Naive thymus-derived CD4-positive, alpha-beta T cell (primary cell): ENCODE results near the gene TFPI. TPM values are rescaled to one million over a fixed set of nuclear protein-coding genes. Genes with fewer than 3 reads are reported as not detected.
"Not testable (repeated sequence)": the region's sequence is repeated elsewhere in the genome, so short reads cannot be mapped to it uniquely, and the experiment has no call there.

ENCODE experiments used
- ATAC-seq: fragments of 150-1000 bp; cut with Tn5 transposase; 2 replicates; pipeline ENCODE4 v1.10.0; 2021; ENCODE audit warnings: mild to moderate bottlenecking, moderate library complexity
- CTCF ChIA-PET: fragments of 350-600 bp; sonication (Branson Sonifier 250); formaldehyde crosslinking; loops from one replicate; lab custom pipeline; 2021; ENCODE audit warnings: antibody characterized with exemption; lab: Charles Lee
- POLR2A ChIA-PET: fragments of 350-600 bp; sonication (Branson Sonifier 250); formaldehyde crosslinking; loops from one replicate; lab custom pipeline; 2021; ENCODE audit warnings: antibody characterized with exemption, inconsistent platforms; lab: Charles Lee
- DNase-seq, 9 donors: peaks; one replicate each; pipeline versions ENCODE4 v3.0.0 to v3.0.0-alpha.2; 2020 to 2022; ENCODE audit warnings: mixed read lengths in 1 of 9
- H3K27ac ChIP-seq: one replicate; pipeline ENCODE4 v1.7.0; 2013; ENCODE audit warnings: mild to moderate bottlenecking, low read depth, low read length, moderate library complexity
- H3K27me3 ChIP-seq, 2 donors: one replicate each; pipeline ENCODE4 v1.7.0; 2013; ENCODE audit warnings: low read length in 2 of 2, mild to moderate bottlenecking in 2 of 2, moderate library complexity in 2 of 2; ENCODE audit not compliant: control insufficient read depth in 2 of 2, insufficient read depth in 2 of 2
- H3K36me3 ChIP-seq, 3 experiments: 1 replicate in 2 of 3; 2 replicates in 1 of 3; pipeline ENCODE4 v1.7.0; 2013; ENCODE audit warnings: low read length in 3 of 3, mild to moderate bottlenecking in 3 of 3, moderate library complexity in 1 of 3; ENCODE audit not compliant: insufficient read depth in 3 of 3, control insufficient read depth in 2 of 3
- H3K4me1 ChIP-seq, 2 donors: one replicate each; pipeline ENCODE4 v1.7.0; 2013; ENCODE audit warnings: low read length in 2 of 2, mild to moderate bottlenecking in 2 of 2, moderate library complexity in 1 of 2; ENCODE audit not compliant: control insufficient read depth in 2 of 2, insufficient read depth in 2 of 2
- H3K4me3 ChIP-seq: 2 replicates; pipeline ENCODE4 v1.7.0; 2013; ENCODE audit warnings: mild to moderate bottlenecking, low read length
- H3K9me3 ChIP-seq, 3 experiments: 1 replicate in 2 of 3; 2 replicates in 1 of 3; pipeline ENCODE4 v1.7.0; 2013; ENCODE audit warnings: low read length in 3 of 3; ENCODE audit not compliant: control insufficient read depth in 2 of 3
- H3K27ac Mint-ChIP-seq, 9 donors: one replicate each; pipeline ENCODE4 v1.8.0; 2020 to 2022; ENCODE audit warnings: mixed read lengths in 9 of 9, mild to moderate bottlenecking in 8 of 9, moderate library complexity in 5 of 9, inconsistent platforms in 2 of 9
- H3K27me3 Mint-ChIP-seq, 5 donors: one replicate each; pipeline ENCODE4 v1.8.0; 2021 to 2022; ENCODE audit warnings: mixed read lengths in 5 of 5, mild to moderate bottlenecking in 1 of 5
- H3K36me3 Mint-ChIP-seq, 5 donors: one replicate each; pipeline ENCODE4 v1.8.0; 2020 to 2022; ENCODE audit warnings: mixed read lengths in 5 of 5, mild to moderate bottlenecking in 3 of 5, inconsistent platforms in 1 of 5
- H3K4me1 Mint-ChIP-seq, 7 donors: one replicate each; pipeline ENCODE4 v1.8.0; 2020 to 2022; ENCODE audit warnings: mixed read lengths in 7 of 7, mild to moderate bottlenecking in 3 of 7, inconsistent platforms in 1 of 7
- H3K4me3 Mint-ChIP-seq, 10 donors: one replicate each; pipeline ENCODE4 v1.8.0; 2020 to 2022; ENCODE audit warnings: mild to moderate bottlenecking in 10 of 10, mixed read lengths in 10 of 10, moderate library complexity in 6 of 10, inconsistent platforms in 2 of 10
- H3K9me3 Mint-ChIP-seq, 11 donors: one replicate each; pipeline ENCODE4 v1.8.0; 2020 to 2022; ENCODE audit warnings: mixed read lengths in 11 of 11, mild to moderate bottlenecking in 4 of 11, inconsistent platforms in 1 of 11, moderate library complexity in 1 of 11
- intact Hi-C, 2 donors: fragments of 100-400 bp; cut with micrococcal nuclease; formaldehyde crosslinking; loops; one replicate each; pipeline ENCODE4 v1.15.1; 2023
- polyA plus RNA-seq, 2 donors: library from polyadenylated mRNA; unstranded; fragments of 300-500 nt; fragmentation: Illumina TruSeq; gene quantifications; one replicate each; pipeline ENCODE4 v1.2.3, GENCODE V29; 2021
- total RNA-seq, 6 experiments: library from RNA in 5 of 6; stranded (reverse) in 5 of 6; gene quantifications; 1 replicate in 5 of 6; 2 replicates in 1 of 6; pipeline ENCODE4 v1.2.3 and lab custom pipeline; 2021 to 2026

The TFPI gene
- total and polyA plus RNA-seq, 7 experiments from 2014 or later = 0.15 to 1.2 (median 0.56) TPM; not detected in 4

DNA sequence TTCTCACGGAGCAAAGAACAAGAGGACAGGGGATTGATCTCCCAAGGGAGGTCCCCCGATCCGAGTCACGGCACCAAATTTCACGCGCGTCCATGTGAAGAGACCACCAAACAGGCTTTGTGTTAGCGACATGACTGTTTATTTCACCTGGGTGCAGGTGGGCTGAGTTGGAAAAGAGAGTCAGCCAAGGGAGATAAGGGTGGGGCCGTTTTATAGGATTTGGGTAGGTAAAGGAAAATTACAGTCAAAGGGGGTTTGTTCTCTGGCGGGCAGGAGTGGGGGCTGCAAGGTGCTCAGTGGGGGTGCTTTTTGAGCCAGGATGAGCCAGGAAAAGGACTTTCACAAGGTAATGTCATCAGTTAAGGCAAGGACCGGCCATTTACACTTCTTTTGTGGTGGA lies 11.4 kb upstream of the TFPI start:
- H3K4me3 ChIP-seq, H3K27me3 Mint-ChIP-seq: not testable (repeated sequence)

DNA sequence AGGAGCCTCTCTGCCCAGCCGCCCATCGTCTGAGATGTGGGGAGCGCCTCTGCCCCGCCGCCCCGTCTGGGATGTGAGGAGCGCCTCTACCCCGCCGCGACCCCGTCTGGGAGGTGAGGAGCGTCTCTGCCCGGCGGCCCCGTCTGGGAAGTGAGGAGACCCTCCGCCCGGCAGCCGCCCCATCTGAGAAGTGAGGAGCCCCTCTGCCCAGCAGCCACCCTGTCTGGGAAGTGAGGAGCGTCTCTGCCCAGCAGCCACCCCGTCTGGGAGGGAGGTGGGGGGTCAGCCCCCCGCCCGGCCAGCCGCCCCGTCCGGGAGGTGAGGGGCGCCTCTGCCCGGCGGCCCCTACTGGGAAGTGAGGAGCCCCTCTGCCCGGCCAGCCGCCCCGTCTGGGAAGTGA lies 2.3 kb upstream of the TFPI start:
- H3K4me3 Mint-ChIP-seq, H3K4me3 ChIP-seq, POLR2A ChIA-PET, ATAC-seq, H3K9me3 Mint-ChIP-seq, H3K4me1 ChIP-seq, H3K36me3 Mint-ChIP-seq, H3K27ac ChIP-seq, H3K27me3 ChIP-seq, H3K27ac Mint-ChIP-seq, H3K9me3 ChIP-seq, DNase-seq, intact Hi-C loops, H3K36me3 ChIP-seq, CTCF ChIA-PET: not testable (repeated sequence)
- H3K4me1 Mint-ChIP-seq = peaks cover 0 to 15% (median 7%) of the 10 kb centered on the region in 7 donors
- H3K27me3 Mint-ChIP-seq = peaks cover 0 to 15% (median 11%) of the 10 kb centered on the region in 5 donors

More for the DNA sequence above, 11.4 kb upstream of the TFPI start:
- ATAC-seq, H3K36me3 Mint-ChIP-seq, H3K27ac Mint-ChIP-seq, H3K36me3 ChIP-seq, H3K9me3 ChIP-seq, H3K9me3 Mint-ChIP-seq, intact Hi-C loops, H3K27me3 ChIP-seq, POLR2A ChIA-PET, H3K27ac ChIP-seq, CTCF ChIA-PET, DNase-seq, H3K4me3 Mint-ChIP-seq, H3K4me1 ChIP-seq, H3K4me1 Mint-ChIP-seq: not testable (repeated sequence)

DNA sequence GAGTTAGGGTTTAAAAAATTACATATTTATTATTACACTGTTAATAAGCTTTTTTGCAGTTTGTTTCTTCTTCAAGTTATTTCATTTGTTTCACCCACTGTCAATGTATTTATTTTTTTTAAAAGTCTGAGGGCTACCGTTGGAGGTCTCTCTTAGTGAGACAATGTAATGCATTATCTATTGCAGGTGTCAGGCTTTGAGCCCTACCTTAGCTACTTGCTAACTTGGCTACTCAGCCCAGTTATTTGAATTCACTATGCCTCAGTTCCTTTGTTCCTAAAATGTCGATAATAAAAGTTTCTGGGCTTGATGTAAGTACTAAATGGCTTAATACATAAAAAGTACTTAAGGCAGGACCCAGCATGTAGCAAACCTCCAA lies 458 bp upstream of the TFPI start:
- Mint-ChIP-seq H3K9me3 (peaks cover 0 to 4% (median 0%) of the 10 kb centered on the region in 11 donors), H3K4me3 (peak overlapping the region in 3 of 10 donors; percentile 50 to 70 (median 52)), H3K27ac (no peak overlapping the region), H3K4me1 (peaks cover 0 to 15% (median 7%) of the 10 kb centered on the region in 7 donors), H3K27me3 (peaks cover 0 to 19% (median 16%) of the 10 kb centered on the region in 5 donors), H3K36me3 (no peaks in the 10 kb centered on the region)
- ChIA-PET CTCF (no interaction called here), POLR2A (no interaction called here)
- Histone ChIP-seq H3K4me3 (no peak overlapping the region), H3K36me3 (no peaks in the 10 kb centered on the region), H3K9me3 (no peaks in the 10 kb centered on the region), H3K27me3 (no peaks in the 10 kb centered on the region), H3K27ac (no peak overlapping the region), H3K4me1 (no peaks in the 10 kb centered on the region)
- no peak for ATAC-seq
- no peak for DNase-seq
- intact Hi-C loops = no loop called here

DNA sequence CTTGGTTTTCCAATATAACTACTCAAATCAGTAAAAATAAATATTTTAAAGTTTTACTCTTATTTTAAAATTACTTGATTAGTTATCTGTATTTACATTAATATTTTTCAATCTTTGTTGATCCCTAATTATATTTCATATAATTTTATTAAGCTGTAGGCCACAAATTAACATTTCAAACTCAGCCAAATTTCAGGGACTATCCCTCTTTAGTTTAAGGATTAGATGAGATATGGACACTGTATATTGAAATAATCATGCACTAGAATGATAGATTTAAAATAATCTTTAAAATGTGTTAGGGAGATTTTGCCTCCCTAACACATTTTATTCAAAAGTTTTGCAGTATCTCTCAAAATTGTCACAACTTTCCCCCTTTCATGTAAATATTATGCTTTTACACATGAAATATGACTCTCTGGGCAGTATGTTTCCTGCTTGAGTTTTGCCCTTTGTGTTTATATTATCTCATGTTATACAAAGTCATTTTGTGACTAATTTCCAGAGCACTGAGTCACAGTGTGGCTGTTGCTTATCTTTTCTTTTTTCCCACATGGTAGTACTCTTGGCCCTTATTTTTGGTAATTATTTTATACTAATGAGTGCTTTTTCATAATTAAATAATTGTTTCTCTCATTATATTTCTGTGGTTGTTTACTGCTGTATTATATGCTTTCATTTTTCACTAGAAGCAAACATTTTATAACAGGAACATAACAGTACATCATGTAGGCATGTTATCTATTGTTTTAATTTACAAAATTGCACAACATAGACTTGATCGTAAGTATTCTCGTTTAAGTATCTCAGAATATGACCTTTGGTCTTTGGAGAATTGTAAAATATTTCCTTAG lies 1.2 kb downstream of the TFPI start:
- H3K27me3 ChIP-seq = peaks cover 0 to 4% of the 10 kb centered on the region in 2 donors
- CTCF ChIA-PET = no interaction called here
- no peak overlapping the region for H3K4me3 ChIP-seq
- Mint-ChIP-seq H3K27ac (no peak overlapping the region), H3K27me3 (peaks cover 0 to 19% (median 16%) of the 10 kb centered on the region in 5 donors), H3K4me1 (peaks cover 0 to 15% (median 7%) of the 10 kb centered on the region in 7 donors), H3K4me3 (no peak overlapping the region), H3K36me3 (no peaks in the 10 kb centered on the region), H3K9me3 (peaks cover 0 to 4% (median 0%) of the 10 kb centered on the region in 11 donors)
- intact Hi-C loops = no loop called here
- no peak overlapping the region for H3K27ac ChIP-seq
- H3K4me1 ChIP-seq = no peaks in the 10 kb centered on the region
- no peaks in the 10 kb centered on the region for H3K36me3 ChIP-seq
- ATAC-seq (no peak), DNase-seq (no peak)
- POLR2A ChIA-PET = no interaction called here
- H3K9me3 ChIP-seq = no peaks in the 10 kb centered on the region

DNA sequence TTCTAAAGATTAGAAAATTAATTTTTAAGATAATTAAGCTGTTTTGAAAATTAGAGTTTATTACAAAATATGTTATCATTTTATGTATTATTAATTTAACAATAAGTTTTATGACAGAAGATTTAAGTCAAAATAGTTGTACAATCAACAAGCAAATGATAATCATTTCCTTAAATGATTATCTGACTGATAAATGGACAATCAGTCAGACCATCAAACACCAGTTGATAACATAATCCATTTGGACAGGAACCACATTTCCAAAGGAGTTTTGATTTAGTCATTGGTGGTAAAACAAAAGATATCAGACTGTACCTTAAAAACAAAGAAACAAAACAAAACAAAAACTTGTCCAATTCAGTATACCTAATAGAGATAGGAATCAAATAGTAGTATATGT lies 1.9 kb downstream of the TFPI start:
- no peak overlapping the region for H3K27ac ChIP-seq
- intact Hi-C loops = no loop called here
- no peaks in the 10 kb centered on the region for H3K36me3 ChIP-seq
- DNase-seq (no peak), ATAC-seq (no peak)
- no peak overlapping the region for H3K4me3 ChIP-seq
- H3K27me3 Mint-ChIP-seq = peaks cover 0 to 22% (median 16%) of the 10 kb centered on the region in 5 donors
- ChIA-PET CTCF (no interaction called here), POLR2A (no interaction called here)
- H3K4me3 Mint-ChIP-seq = no peak overlapping the region
- H3K36me3 Mint-ChIP-seq = no peaks in the 10 kb centered on the region
- peaks cover 0 to 15% (median 7%) of the 10 kb centered on the region in 7 donors for H3K4me1 Mint-ChIP-seq
- no peaks in the 10 kb centered on the region for H3K9me3 ChIP-seq
- peaks cover 0 to 4% of the 10 kb centered on the region in 2 donors for H3K27me3 ChIP-seq
- H3K27ac Mint-ChIP-seq = no peak overlapping the region
- peaks cover 0 to 4% (median 0%) of the 10 kb centered on the region in 11 donors for H3K9me3 Mint-ChIP-seq
- H3K4me1 ChIP-seq = no peaks in the 10 kb centered on the region

DNA sequence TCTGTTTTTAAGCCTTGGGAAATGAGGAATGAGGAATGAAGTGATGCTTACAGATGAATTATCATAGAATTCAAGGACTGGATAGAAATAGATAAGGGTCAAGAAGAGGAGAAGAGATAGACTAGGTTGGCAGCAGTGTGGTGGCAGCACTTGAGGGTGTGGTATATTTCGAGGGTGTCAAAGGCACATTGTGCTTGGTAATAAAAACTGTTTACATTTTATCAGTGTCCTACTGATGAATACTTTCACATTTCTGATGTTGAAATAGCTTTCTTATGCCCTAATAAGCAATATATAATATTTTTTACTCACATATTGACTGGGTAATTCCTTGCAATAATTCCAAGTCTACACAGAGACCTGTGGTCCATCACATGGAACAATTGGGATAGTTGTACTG lies 3.4 kb downstream of the TFPI start:
- Mint-ChIP-seq H3K36me3 (no peaks in the 10 kb centered on the region), H3K27me3 (peaks cover 0 to 25% (median 16%) of the 10 kb centered on the region in 5 donors), H3K27ac (no peak overlapping the region), H3K4me3 (no peak overlapping the region), H3K4me1 (peaks cover 0 to 15% (median 7%) of the 10 kb centered on the region in 7 donors), H3K9me3 (peaks cover 0 to 3% (median 0%) of the 10 kb centered on the region in 11 donors)
- ATAC-seq = no peak
- intact Hi-C loops = no loop called here
- Histone ChIP-seq H3K4me1 (no peaks in the 10 kb centered on the region), H3K4me3 (no peak overlapping the region), H3K27ac (no peak overlapping the region), H3K9me3 (no peaks in the 10 kb centered on the region), H3K36me3 (no peaks in the 10 kb centered on the region), H3K27me3 (peaks cover 0 to 4% of the 10 kb centered on the region in 2 donors)
- DNase-seq = no peak
- ChIA-PET CTCF (no interaction called here), POLR2A (interaction anchor here (0.7 kb wide), 1 partner anchor 237 kb away, joined by 3 read pairs; no protein-coding TSS in a partner anchor)
